ENCODE data around the gene CSH1.

CSH1 gene

GRCh38 chr17:63934183-63935112 is 38.1 kb upstream of the CSH1 start:
- no peaks in the 10 kb centered on the region for H3K36me3 ChIP-seq
- no peaks in the 10 kb centered on the region for H3K9me3 ChIP-seq
- H3K4me1 ChIP-seq, result no peaks in the 10 kb centered on the region
- no peaks in the 10 kb centered on the region for H3K27me3 ChIP-seq
- no peak for TF ChIP-seq CTCF (IDR thresholded peaks at IDR 0.05; ENCODE audit: low read depth, low read length)
- no peak overlapping the region for H3K4me3 ChIP-seq (ENCODE audit: low read depth, low read length)
- no peak for DNase-seq

GRCh38 chr17:63933598-63933997 is 37.2 kb upstream of the CSH1 start:
- H3K4me3 ChIP-seq (ENCODE audit: low read depth, low read length), result no peak overlapping the region
- H3K27me3 ChIP-seq, result no peaks in the 10 kb centered on the region
- TF ChIP-seq CTCF (IDR thresholded peaks at IDR 0.05; ENCODE audit: low read depth, low read length), result no peak
- H3K4me1 ChIP-seq, result no peaks in the 10 kb centered on the region
- H3K9me3 ChIP-seq, result no peaks in the 10 kb centered on the region
- no peak for DNase-seq
- no peaks in the 10 kb centered on the region for H3K36me3 ChIP-seq

GRCh38 chr17:63932721-63933120 is 36.3 kb upstream of the CSH1 start:
- no peak for DNase-seq
- Histone ChIP-seq H3K36me3 (no peaks in the 10 kb centered on the region), H3K4me1 (no peaks in the 10 kb centered on the region), H3K27me3 (no peaks in the 10 kb centered on the region), H3K9me3 (no peaks in the 10 kb centered on the region), H3K4me3 (ENCODE audit: low read depth, low read length) (no peak overlapping the region)
- TF ChIP-seq CTCF (IDR thresholded peaks at IDR 0.05; ENCODE audit: low read depth, low read length), result no peak

GRCh38 chr17:63931981-63932561 is 35.7 kb upstream of the CSH1 start, which contains the start of gene CD79B:
TSS of gene CD79B (minus strand) at chr17:63932331. CDS start at chr17:63932261, 70 bp downstream.
- H3K4me1 ChIP-seq, result no peaks in the 10 kb centered on the region
- DNase-seq, result no peak
- no peaks in the 10 kb centered on the region for H3K27me3 ChIP-seq
- no peak for TF ChIP-seq CTCF (IDR thresholded peaks at IDR 0.05; ENCODE audit: low read depth, low read length)
- H3K4me3 ChIP-seq (ENCODE audit: low read depth, low read length), result no peak within 1 kb of the TSS
- no peaks in the 10 kb centered on the region for H3K36me3 ChIP-seq
- H3K9me3 ChIP-seq, result no peaks in the 10 kb centered on the region

GRCh38 chr17:63930951-63931575 is 34.7 kb upstream of the CSH1 start:
- Histone ChIP-seq H3K9me3 (no peaks in the 10 kb centered on the region), H3K4me3 (ENCODE audit: low read depth, low read length) (no peak overlapping the region), H3K36me3 (no peaks in the 10 kb centered on the region), H3K4me1 (no peaks in the 10 kb centered on the region), H3K27me3 (no peaks in the 10 kb centered on the region)
- TF ChIP-seq CTCF (IDR thresholded peaks at IDR 0.05; ENCODE audit: low read depth, low read length), result no peak
- no peak for DNase-seq
